Adipose tissue (tissue), 3 donors: ENCODE measurements around the gene ABHD2. TPM values are rescaled to one million over a fixed set of nuclear protein-coding genes. Genes with fewer than 3 reads are reported as not detected.
"Not testable (repeated sequence)": the region's sequence is repeated elsewhere in the genome, so short reads cannot be mapped to it uniquely, and the experiment has no call there.

Experiments
- H3K27ac ChIP-seq: one replicate; pipeline ENCODE4 v1.5.1; 2013; ENCODE audit warnings: low read depth, low read length
- WGBS, 3 donors: extraction: QIAGEN DNeasy Blood & Tissue Kit; methylation state at CpG; one replicate each; pipeline ENCODE4 v1.1.7; 2013; 5-methylcytosine and 5-hydroxymethylcytosine counted together
- polyA plus RNA-seq, 3 donors: library from polyadenylated mRNA; stranded (reverse); fragments of 200-250 nt; gene quantifications; one replicate each; pipeline ENCODE4 v1.2.3, GENCODE V29; 2013
- donor health status: healthy with polysubstance abuse.
- donor health status: Bipolar disorder and iron deficiency.
- donor health status: healthy.

The ABHD2 gene
- polyA plus RNA-seq, 3 donors = 4.7 to 28.5 (median 13.4) TPM

GRCh38 chr15:89112341-89112971 is 24.2 kb downstream of the ABHD2 start:
- 17 to 62% (median 58%) methylated on average over 1 of the region's 1 CpG for WGBS, 3 donors
- no peak overlapping the region for H3K27ac ChIP-seq

DNA sequence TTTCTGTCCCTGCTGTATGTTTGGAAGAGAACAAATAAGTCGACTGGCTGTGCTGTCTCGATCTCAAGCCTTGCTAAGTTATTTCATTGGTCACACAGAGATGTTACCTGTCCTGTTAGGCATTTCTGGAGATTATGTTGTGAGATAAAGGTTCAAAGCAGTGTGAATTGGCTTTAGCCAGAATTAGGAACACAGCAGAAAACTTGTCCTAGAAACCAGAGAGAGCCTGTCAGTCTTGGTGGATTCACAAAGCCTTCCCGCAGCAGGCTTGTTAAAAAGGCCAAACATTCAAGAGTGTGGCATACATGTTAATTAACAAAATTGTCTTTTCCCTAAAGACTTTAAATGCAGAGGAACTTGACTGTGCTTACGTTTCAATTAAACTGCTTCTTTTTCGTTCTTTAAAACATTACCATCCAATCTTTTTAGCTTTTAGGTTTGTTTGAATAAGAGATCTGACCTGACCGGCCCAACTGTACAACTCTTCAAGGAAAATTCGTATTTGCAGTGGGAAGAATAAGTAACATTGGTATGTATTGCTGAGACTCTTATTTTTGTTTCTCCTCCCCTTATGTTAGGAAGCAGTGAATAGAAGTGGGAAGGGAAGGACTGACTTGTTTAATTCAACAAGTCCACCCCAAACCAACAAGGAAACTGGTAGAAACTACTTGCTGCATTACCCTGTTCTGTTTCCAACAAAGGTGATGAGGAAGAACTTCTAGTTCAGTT is 25.2 kb downstream of the ABHD2 start:
- no peak overlapping the region for H3K27ac ChIP-seq
- WGBS, 3 donors = 50 to 93% (median 88%) methylated on average over 7 of the region's 7 CpGs

DNA sequence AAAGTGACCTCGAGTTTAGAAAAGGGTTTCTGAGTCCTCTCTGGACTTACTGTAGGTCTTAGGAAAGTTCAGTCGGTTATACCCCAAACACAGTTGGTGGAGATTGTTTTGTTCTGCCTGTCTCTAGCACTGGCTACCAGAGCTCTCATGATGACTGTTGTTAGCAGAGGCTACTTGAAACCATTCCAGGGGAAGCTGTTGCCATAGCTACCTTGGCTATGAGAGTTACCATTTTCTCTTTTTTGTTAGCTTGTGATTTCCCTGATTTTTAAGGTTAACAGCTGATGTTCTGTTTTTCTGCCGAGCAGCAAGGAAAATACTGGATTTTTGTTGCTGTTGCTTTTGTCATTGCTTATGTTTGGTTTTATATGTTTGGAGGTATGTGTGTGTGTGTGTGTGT is 26.7 kb downstream of the ABHD2 start:
- no peak overlapping the region for H3K27ac ChIP-seq
- WGBS, 3 donors = 30 to 68% (median 47%) methylated on average over 3 of the region's 3 CpGs

DNA sequence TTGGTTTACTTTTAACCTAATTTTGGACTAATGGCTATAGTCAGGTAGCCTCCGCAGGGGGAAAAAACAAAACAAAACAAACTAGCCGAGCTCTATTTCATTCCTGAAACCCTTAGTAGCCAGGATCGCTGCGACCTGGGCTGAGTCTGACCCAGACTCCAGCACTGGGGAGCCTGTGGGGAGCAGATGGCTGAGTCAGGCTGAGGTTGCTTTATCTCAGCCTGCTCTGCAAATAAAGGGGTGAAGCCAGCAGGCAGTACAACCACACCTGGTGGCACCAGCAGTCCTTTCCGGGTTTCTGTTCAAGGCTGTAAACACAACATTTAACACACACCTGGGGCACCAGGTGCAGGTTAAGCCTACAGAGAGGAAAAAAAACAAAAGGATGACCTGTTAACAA is 27.3 kb downstream of the ABHD2 start:
- 31 to 87% (median 80%) methylated on average over 5 of the region's 5 CpGs for WGBS, 3 donors

GRCh38 chr15:89116404-89116803 is 28.1 kb downstream of the ABHD2 start:
- WGBS, 3 donors = 40 to 80% (median 78%) methylated on average over 7 of the region's 7 CpGs

More for the DNA sequence above, 27.3 kb downstream of the ABHD2 start:
- H3K27ac ChIP-seq = no peak overlapping the region

GRCh38 chr15:89117790-89118189 is 29.5 kb downstream of the ABHD2 start:
- no peak overlapping the region for H3K27ac ChIP-seq

More at GRCh38 chr15:89116404-89116803, 28.1 kb downstream of the ABHD2 start:
- no peak overlapping the region for H3K27ac ChIP-seq

DNA sequence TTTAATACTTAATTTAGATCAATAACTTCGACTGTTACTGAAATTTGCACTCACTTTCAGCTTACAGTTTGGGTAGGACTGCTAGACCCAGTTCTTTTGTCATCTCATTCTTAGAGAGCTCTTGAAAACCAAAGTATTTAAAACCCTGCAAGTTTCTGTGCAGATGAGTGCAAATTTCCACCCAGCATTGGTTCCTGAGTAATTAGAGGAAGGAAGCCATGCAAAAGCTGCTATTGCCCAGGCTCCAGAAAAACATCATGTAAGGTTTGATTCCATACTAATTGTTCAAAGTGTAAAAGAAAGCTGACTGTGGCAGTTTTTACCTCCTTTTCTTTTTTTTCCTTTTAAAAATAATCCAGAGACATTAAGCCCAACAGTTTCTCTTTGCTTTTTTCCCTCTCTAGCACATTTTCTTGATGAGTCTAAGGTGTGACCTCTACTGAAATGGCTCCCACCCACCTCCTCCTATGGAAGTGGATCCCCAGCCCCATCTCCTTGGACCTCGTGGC is 30.3 kb downstream of the ABHD2 start:
- WGBS, 3 donors = 46 to 54% (median 48%) methylated on average over 2 of the region's 2 CpGs
- no peak overlapping the region for H3K27ac ChIP-seq

More at GRCh38 chr15:89117790-89118189, 29.5 kb downstream of the ABHD2 start:
- WGBS, 3 donors = 73 to 86% (median 79%) methylated on average over 3 of the region's 3 CpGs

- H3K27ac ChIP-seq = no peak overlapping the region
- WGBS, 3 donors = 31 to 68% (median 58%) methylated on average over 12 of the region's 12 CpGs
These were observed 31.5 kb downstream of the ABHD2 start for GRCh38 chr15:89119489-89120478.

DNA sequence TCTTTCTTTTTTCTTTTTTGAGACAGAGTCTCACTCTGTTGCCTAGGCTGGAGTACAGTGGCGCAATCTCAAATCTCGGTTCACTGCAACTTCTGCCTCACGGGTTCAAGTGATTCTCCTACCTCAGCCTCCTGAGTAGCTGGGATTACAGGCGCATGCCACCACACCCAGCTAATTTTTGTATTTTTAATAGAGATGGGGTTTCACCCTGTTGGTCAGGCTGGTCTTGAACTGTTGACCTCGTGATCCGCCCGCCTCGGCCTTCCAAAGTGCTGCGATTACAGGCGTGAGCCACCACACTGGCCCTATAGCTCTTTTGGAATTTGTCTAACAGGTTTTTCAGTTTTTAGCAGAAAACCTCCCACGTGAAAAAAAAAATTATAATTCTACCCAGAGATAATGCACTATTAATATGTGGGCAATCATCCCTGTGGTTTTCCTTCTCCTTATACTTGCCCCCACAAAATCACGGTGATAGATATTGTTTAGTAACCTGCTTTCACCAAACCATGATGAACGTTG is 32.3 kb downstream of the ABHD2 start:
- 82 to 87% (median 87%) methylated on average over 13 of the region's 13 CpGs for WGBS, 3 donors
- not testable (repeated sequence) for H3K27ac ChIP-seq

DNA sequence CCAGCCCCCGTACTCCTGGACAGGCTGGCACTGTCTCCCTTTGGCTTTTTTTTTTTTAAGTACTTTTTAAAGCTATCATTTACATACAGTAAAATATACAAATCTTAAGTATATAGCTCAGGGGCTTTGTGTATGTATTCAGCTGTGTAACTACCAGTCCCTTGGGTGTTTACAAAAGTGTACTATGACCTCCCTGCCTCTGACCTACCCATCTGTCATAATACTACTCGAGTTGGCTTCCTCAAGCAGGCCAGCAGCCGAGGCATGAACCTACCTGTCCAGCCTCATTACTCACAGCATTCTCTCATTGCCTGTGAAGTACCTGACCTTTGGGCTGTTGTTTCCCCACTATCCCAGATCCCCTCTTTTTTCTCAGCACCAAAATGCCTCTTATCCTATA is 33.2 kb downstream of the ABHD2 start:
- no peak overlapping the region for H3K27ac ChIP-seq
- 23 to 76% (median 64%) methylated on average over 3 of the region's 3 CpGs for WGBS, 3 donors

DNA sequence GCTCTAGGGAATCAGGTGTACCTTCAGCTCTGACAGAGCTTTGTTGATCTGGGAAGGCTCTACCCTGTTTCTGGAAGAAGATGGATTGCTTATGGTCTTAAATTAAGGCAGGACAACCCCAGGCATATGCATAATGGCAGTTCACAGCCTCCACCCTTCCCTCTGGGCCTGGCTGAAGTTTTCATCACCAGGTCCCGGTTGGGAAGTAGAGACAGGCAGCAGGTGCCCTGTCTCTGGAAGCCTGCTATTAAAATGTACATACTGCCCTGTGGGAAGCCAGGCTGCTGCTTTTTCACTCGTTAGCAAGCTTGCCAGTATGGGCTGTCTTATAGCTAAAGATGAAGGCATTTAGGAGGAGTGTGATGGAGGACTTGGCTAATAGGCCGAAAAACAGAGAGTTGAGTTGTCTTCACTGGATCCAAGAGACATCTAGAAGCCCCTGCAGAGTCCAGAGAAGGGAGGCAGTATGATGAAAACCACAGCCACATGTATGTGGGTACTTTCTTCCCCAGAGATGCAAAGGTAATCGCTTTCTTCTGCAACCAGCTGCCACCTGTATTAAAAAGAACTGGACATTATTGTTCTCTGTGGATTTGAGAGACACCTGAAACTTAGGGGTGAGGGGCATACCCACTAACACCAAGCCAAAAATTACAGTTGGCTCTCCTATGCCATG is 34.4 kb downstream of the ABHD2 start:
- 65 to 94% (median 91%) methylated on average over 4 of the region's 4 CpGs for WGBS, 3 donors
- no peak overlapping the region for H3K27ac ChIP-seq

DNA sequence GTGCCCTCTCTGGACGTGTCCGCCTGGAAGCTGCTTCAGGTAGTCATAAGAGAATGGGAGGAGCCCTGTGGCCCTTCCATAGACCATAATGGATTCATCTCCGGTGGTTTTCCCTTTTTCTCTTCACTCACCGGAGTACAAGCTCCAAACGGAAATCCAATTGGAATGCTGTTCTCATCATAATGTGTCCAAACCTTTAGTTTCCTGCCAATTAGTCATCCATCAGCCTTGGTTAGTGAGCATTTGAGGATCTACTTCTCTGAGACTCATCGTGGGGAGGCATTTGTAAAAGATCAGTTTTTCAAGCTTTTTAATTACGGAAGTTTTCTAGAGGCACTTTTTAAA is 34.9 kb downstream of the ABHD2 start:
- 85 to 89% (median 86%) methylated on average over 7 of the region's 7 CpGs for WGBS, 3 donors
- no peak overlapping the region for H3K27ac ChIP-seq

GRCh38 chr15:89125088-89125826 is 37.0 kb downstream of the ABHD2 start:
- no peak overlapping the region for H3K27ac ChIP-seq
- 31 to 91% (median 86%) methylated on average over 5 of the region's 5 CpGs for WGBS, 3 donors

- 91 to 96% (median 92%) methylated on average over 6 of the region's 6 CpGs for WGBS, 3 donors
- no peak overlapping the region for H3K27ac ChIP-seq
These were observed 37.8 kb downstream of the ABHD2 start for GRCh38 chr15:89126009-89126408.

DNA sequence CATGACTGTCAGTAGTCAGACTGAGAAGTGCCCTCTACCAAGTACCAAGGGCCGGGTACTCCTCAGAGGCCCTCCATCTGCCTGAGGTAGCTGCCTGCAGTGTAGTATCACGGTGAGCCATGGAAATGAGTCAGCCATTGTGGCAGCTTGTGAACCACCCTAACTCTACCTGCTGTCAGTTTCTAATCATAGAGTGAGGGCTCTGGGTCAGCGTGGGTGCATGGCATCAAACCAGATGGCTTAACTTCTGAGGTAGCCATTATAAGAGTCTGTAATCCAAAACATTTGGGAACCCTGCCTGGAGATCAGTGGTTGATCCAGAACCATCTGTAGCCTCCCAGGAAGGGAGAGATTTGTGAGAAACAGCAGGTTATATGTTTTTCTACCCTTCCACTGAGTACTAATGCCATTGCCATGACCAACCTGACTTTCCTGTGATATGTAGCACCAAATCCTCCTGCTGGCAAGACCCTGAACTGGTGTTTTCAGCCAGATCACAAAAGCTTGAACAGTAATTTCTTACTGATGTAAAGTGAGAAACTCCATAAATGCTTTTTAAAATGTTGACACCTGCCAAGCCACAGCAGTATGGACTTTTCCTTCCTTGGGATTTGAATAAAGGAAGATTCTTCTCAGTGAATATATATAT is 38.9 kb downstream of the ABHD2 start:
- 56 to 92% (median 89%) methylated on average over 3 of the region's 3 CpGs for WGBS, 3 donors
- H3K27ac ChIP-seq = no peak overlapping the region

- no peak overlapping the region for H3K27ac ChIP-seq
- 66 to 82% (median 79%) methylated on average over 6 of the region's 6 CpGs for WGBS, 3 donors
These were observed 40.3 kb downstream of the ABHD2 start for GRCh38 chr15:89128320-89129122.
